IMR-90 (cell line): Measurements from ENCODE around the gene ILF2. TPM values are rescaled to one million over a fixed set of nuclear protein-coding genes. Genes with fewer than 3 reads are reported as not detected.

Experiments
- ATAC-seq: fragments of 200-7000 bp; cut with Tn5 transposase; 2 replicates; pipeline ENCODE4 v1.9.1; 2020; ENCODE audit warnings: low read depth, mild to moderate bottlenecking, moderate library complexity
- BruUV-seq: library from RNA; stranded (reverse); fragments of 400-500 nt; replicated peaks from 2 replicates; lab custom pipeline; 2021; lab: Mats Ljungman, UMichigan
- CTCF ChIA-PET: fragments of 300-600 bp; formaldehyde crosslinking; extraction: SDS; loops from one replicate; lab custom pipeline; 2021; ENCODE audit warnings: antibody characterized with exemption; lab: Yijun Ruan, JAX
- POLR2A ChIA-PET: fragments of 300-600 bp; sonication (Branson Sonifier 250); formaldehyde crosslinking; loops from one replicate; lab custom pipeline; 2022; ENCODE audit warnings: antibody characterized with exemption; ENCODE audit not compliant: unreplicated experiment; lab: Charles Lee
- DNase-seq: peaks from one replicate; pipeline ENCODE4 v3.0.0; 2013
- H2AFZ ChIP-seq: replicated peaks from 2 replicates; pipeline ENCODE3; 2013; ENCODE audit warnings: low read length, mild to moderate bottlenecking; ENCODE audit not compliant: poor library complexity
- H2AK5ac ChIP-seq: 2 replicates; pipeline ENCODE4 v1.6.1; 2013; ENCODE audit warnings: low read depth, low read length, inconsistent platforms
- H2AK9ac ChIP-seq: replicated peaks from 2 replicates; pipeline ENCODE3; 2013; ENCODE audit warnings: mild to moderate bottlenecking, low read depth, low read length, moderate library complexity; ENCODE audit not compliant: poor library complexity
- H2BK120ac ChIP-seq: 2 replicates; pipeline ENCODE4 v1.6.1; 2013; ENCODE audit warnings: low read depth, low read length, inconsistent platforms
- H2BK15ac ChIP-seq: 3 replicates; pipeline ENCODE4 v1.6.1; 2013; ENCODE audit warnings: low read depth, low read length, inconsistent platforms
- H2BK20ac ChIP-seq: 2 replicates; pipeline ENCODE4 v1.6.1; 2013; ENCODE audit warnings: low read depth, mild to moderate bottlenecking, inconsistent platforms, low read length, moderate library complexity
- H2BK5ac ChIP-seq: 2 replicates; pipeline ENCODE4 v1.6.1; 2013; ENCODE audit warnings: mild to moderate bottlenecking, low read depth, low read length, inconsistent platforms; ENCODE audit not compliant: poor library complexity, severe bottlenecking
- H3K14ac ChIP-seq: replicated peaks from 2 replicates; pipeline ENCODE4 v1.6.1; 2013; ENCODE audit warnings: low read depth, low read length, inconsistent platforms
- H3K18ac ChIP-seq: 2 replicates; pipeline ENCODE4 v1.6.1; 2013; ENCODE audit warnings: low read depth, low read length, control low read depth
- H3K23ac ChIP-seq: 2 replicates; pipeline ENCODE4 v1.6.1; 2013; ENCODE audit warnings: low read depth, low read length, inconsistent platforms
- H3K27ac ChIP-seq: 2 replicates; pipeline ENCODE4 v1.5.1; 2013; ENCODE audit warnings: mild to moderate bottlenecking, control low read depth, low read length; ENCODE audit not compliant: insufficient read depth
- H3K27me3 ChIP-seq: 2 replicates; pipeline ENCODE4 v1.6.1; 2013; ENCODE audit warnings: low read length; ENCODE audit not compliant: control insufficient read depth, insufficient read depth
- H3K36me3 ChIP-seq: 2 replicates; pipeline ENCODE4 v1.6.1; 2013; ENCODE audit warnings: low read length, mixed read lengths; ENCODE audit not compliant: control insufficient read depth, insufficient read depth
- H3K4ac ChIP-seq: 2 replicates; pipeline ENCODE4 v1.6.1; 2013; ENCODE audit warnings: low read depth, low read length, inconsistent platforms
- H3K4me1 ChIP-seq: 2 replicates; pipeline ENCODE4 v1.6.1; 2013; ENCODE audit warnings: low read length, mixed read lengths; ENCODE audit not compliant: control insufficient read depth, insufficient read depth
- H3K4me2 ChIP-seq: 2 replicates; pipeline ENCODE4 v1.6.1; 2013; ENCODE audit warnings: low read depth, mild to moderate bottlenecking, control low read depth, low read length, moderate library complexity
- H3K4me3 ChIP-seq: 2 replicates; pipeline ENCODE4 v1.5.1; 2013; ENCODE audit warnings: low read depth, mild to moderate bottlenecking, control low read depth, low read length, moderate library complexity; ENCODE audit not compliant: insufficient read depth
- H3K56ac ChIP-seq: 2 replicates; pipeline ENCODE4 v1.6.1; 2013; ENCODE audit warnings: low read length, inconsistent platforms; ENCODE audit not compliant: insufficient read depth; ENCODE audit errors: extremely low read depth
- H3K79me1 ChIP-seq, 2 experiments: 2 replicates each; pipeline ENCODE4 v1.6.1; 2013; ENCODE audit warnings: low read length in 2 of 2, inconsistent platforms in 1 of 2, low read depth in 1 of 2
- H3K9ac ChIP-seq: 2 replicates; pipeline ENCODE4 v1.6.1; 2013; ENCODE audit warnings: low read depth, low read length, control low read depth
- H3K9me1 ChIP-seq: 2 replicates; pipeline ENCODE4 v1.6.1; 2013; ENCODE audit warnings: low read length, inconsistent platforms; ENCODE audit not compliant: insufficient read depth
- H3K9me3 ChIP-seq: 2 replicates; pipeline ENCODE4 v1.6.1; 2013; ENCODE audit warnings: low read length; ENCODE audit not compliant: control insufficient read depth, insufficient read depth
- H4K20me1 ChIP-seq: 2 replicates; pipeline ENCODE4 v1.6.1; 2013; ENCODE audit warnings: low read length, inconsistent platforms; ENCODE audit not compliant: insufficient read depth
- H4K5ac ChIP-seq: 2 replicates; pipeline ENCODE4 v1.6.1; 2013; ENCODE audit warnings: mild to moderate bottlenecking, low read depth, low read length, control low read depth
- H4K8ac ChIP-seq, 2 experiments: 2 replicates each; pipeline ENCODE4 v1.6.1; 2013; ENCODE audit warnings: low read depth in 2 of 2, low read length in 2 of 2, control low read depth in 1 of 2, inconsistent platforms in 1 of 2
- H4K91ac ChIP-seq: 2 replicates; pipeline ENCODE4 v1.6.1; 2013; ENCODE audit warnings: low read depth, low read length, inconsistent platforms; ENCODE audit not compliant: insufficient read depth
- BHLHE40 ChIP-seq: fragments of 150-350 bp; IDR thresholded peaks from 2 replicates; pipeline ENCODE4 v1.6.1; 2016; ENCODE audit warnings: mild to moderate bottlenecking, low read depth, low read length
- CEBPB ChIP-seq: IDR thresholded peaks from 2 replicates; pipeline ENCODE4 v1.6.1; 2012; ENCODE audit warnings: low read depth, low read length, improper control_type of control experiment
- CHD1 ChIP-seq: IDR thresholded peaks from 2 replicates; pipeline ENCODE4 v1.6.1; 2012; ENCODE audit warnings: low read depth, low read length, improper control_type of control experiment
- CTCF ChIP-seq: conservative IDR thresholded peaks from 2 replicates; pipeline ENCODE4 v1.5.1; 2012; ENCODE audit warnings: mild to moderate bottlenecking, low read depth, low read length, improper control_type of control experiment
- ELK1 ChIP-seq: fragments of 150-350 bp; IDR thresholded peaks from 2 replicates; pipeline ENCODE4 v1.6.1; 2016; ENCODE audit warnings: low read depth, mild to moderate bottlenecking, low read length, moderate library complexity, borderline replicate concordance
- FOS ChIP-seq: fragments of 150-350 bp; IDR thresholded peaks from 2 replicates; pipeline ENCODE4 v1.6.1; 2016; ENCODE audit warnings: low read depth, low read length
- MAFK ChIP-seq: IDR thresholded peaks from 2 replicates; pipeline ENCODE4 v1.6.1; 2012; ENCODE audit warnings: low read depth, low read length, improper control_type of control experiment
- MAZ ChIP-seq: IDR thresholded peaks from 2 replicates; pipeline ENCODE4 v1.6.1; 2012; ENCODE audit warnings: low read depth, mild to moderate bottlenecking, low read length, improper control_type of control experiment, moderate library complexity, borderline replicate concordance
- MXI1 ChIP-seq: IDR thresholded peaks from 2 replicates; pipeline ENCODE4 v1.6.1; 2012; ENCODE audit warnings: low read depth, mild to moderate bottlenecking, low read length, moderate library complexity, borderline replicate concordance
- NFE2L2 ChIP-seq: fragments of 150-350 bp; IDR thresholded peaks from 2 replicates; pipeline ENCODE4 v1.6.1; 2016; ENCODE audit warnings: low read depth, mild to moderate bottlenecking, low read length
- POLR2A ChIP-seq: IDR thresholded peaks from 2 replicates; pipeline ENCODE4 v1.6.1; 2012; ENCODE audit warnings: mild to moderate bottlenecking, low read depth, low read length
- RAD21 ChIP-seq: IDR thresholded peaks from 2 replicates; pipeline ENCODE4 v1.6.1; 2012; ENCODE audit warnings: low read length, improper control_type of control experiment
- RCOR1 ChIP-seq: IDR thresholded peaks from 2 replicates; pipeline ENCODE4 v1.6.1; 2012; ENCODE audit warnings: mild to moderate bottlenecking, low read length, improper control_type of control experiment; ENCODE audit not compliant: insufficient replicate concordance
- RFX5 ChIP-seq: IDR thresholded peaks from 2 replicates; pipeline ENCODE4 v1.8.0; 2012; ENCODE audit warnings: low read depth, mild to moderate bottlenecking, low read length, moderate library complexity
- SMC3 ChIP-seq: fragments of 150-350 bp; IDR thresholded peaks from 2 replicates; pipeline ENCODE4 v1.6.1; 2016; ENCODE audit warnings: low read depth, mild to moderate bottlenecking, antibody characterized with exemption, low read length, moderate library complexity
- USF2 ChIP-seq: fragments of 150-350 bp; IDR thresholded peaks from 2 replicates; pipeline ENCODE4 v1.6.1; 2017; ENCODE audit warnings: mild to moderate bottlenecking, antibody characterized with exemption, low read length, low read depth
- WGBS, 2 experiments: methylation state at CpG; one replicate each; pipeline versions ENCODE4 v1.1.5 to v1.1.7; 2013; ENCODE audit warnings: missing lambda C conversion rate in 2 of 2; ENCODE audit not compliant: insufficient read length in 1 of 2; ENCODE audit errors: extremely low coverage in 2 of 2; 5-methylcytosine and 5-hydroxymethylcytosine counted together
- dilution Hi-C: fragments of 300-500 bp; cut with HindIII; formaldehyde crosslinking; loops from one replicate; pipeline ENCODE4 v1.14.3; 2018; ENCODE audit warnings: low sequenced_read_pairs; ENCODE audit not compliant: unreplicated experiment
- in situ Hi-C: fragments of 300-500 bp; cut with MboI; formaldehyde crosslinking; loops from 3 replicates; pipeline ENCODE4 v1.14.3; 2019; ENCODE audit warnings: low sequenced_read_pairs, inconsistent platforms, mixed read lengths
- intact Hi-C: fragments of 100-400 bp; cut with micrococcal nuclease; formaldehyde crosslinking; loops from 2 replicates; pipeline ENCODE4 v1.10.0; 2022
- polyA plus RNA-seq, 3 experiments: library from polyadenylated mRNA; depleted of rRNA; stranded (reverse); fragments of >200 nt; gene quantifications; 2 replicates each; pipeline ENCODE4 v1.2.3, GENCODE V29; 2012; ENCODE audit warnings: low replicate concordance in 1 of 3
- total RNA-seq: library from RNA; depleted of rRNA; stranded (reverse); fragments of >200 nt; gene quantifications from 2 replicates; pipeline ENCODE4 v1.2.3, GENCODE V29; 2012

The ILF2 gene
- total and polyA plus RNA-seq, 2 of the 4 experiments (the other 2 are of a cell fraction), result 273 to 504 TPM

GRCh38 chr1:153640861-153641260, 29.9 kb downstream of the ILF2 start:
- H2AK9ac ChIP-seq, result no peak overlapping the region
- no peak overlapping the region for H3K27ac ChIP-seq
- no peak overlapping the region for H3K18ac ChIP-seq
- POLR2A ChIA-PET, result no interaction called here
- no peak overlapping the region for H2BK15ac ChIP-seq
- H4K5ac ChIP-seq, result no peak overlapping the region
- no peak overlapping the region for H3K4ac ChIP-seq
- no peak overlapping the region for H2BK5ac ChIP-seq
- H2BK120ac ChIP-seq, result no peak overlapping the region
- no peak overlapping the region for H3K14ac ChIP-seq
- H3K4me1 ChIP-seq, result no peaks in the 10 kb centered on the region; the same call in 1 of the 2 replicates
- no TSS peak for BruUV-seq
- TF ChIP-seq USF2, result no peak
- no peak for TF ChIP-seq MAFK
- no peak for TF ChIP-seq NFE2L2
- no peak for TF ChIP-seq FOS
- TF ChIP-seq CTCF, result no peak
- TF ChIP-seq RAD21, result no peak
- TF ChIP-seq MXI1, result no peak
- no peak for TF ChIP-seq CHD1
- no peak for TF ChIP-seq RFX5
- TF ChIP-seq BHLHE40, result no peak
- no peak for TF ChIP-seq POLR2A
- TF ChIP-seq RCOR1, result no peak
- no peak for TF ChIP-seq ELK1
- TF ChIP-seq MAZ, result no peak
- no peak for TF ChIP-seq CEBPB
- no peak for TF ChIP-seq SMC3
- H3K27me3 ChIP-seq, result no peaks in the 10 kb centered on the region
- intact Hi-C loops (no loop called here), dilution Hi-C loops (no loop called here), in situ Hi-C loops (loop anchor here (10.0 kb wide), 1 partner anchor 126 kb away; no protein-coding TSS in a partner anchor)
- H3K4me3 ChIP-seq, result no peak overlapping the region
- H3K23ac ChIP-seq, result peak overlapping the region; percentile 25; the same call in 1 of the 2 replicates
- no peak overlapping the region for H2AFZ ChIP-seq
- WGBS, 2 experiments, result no CpG with 5 or more reads among the region's 6 CpGs
- H2AK5ac ChIP-seq, result no peak overlapping the region
- H3K36me3 ChIP-seq, result peaks cover 67% of the 10 kb centered on the region
- no peak for DNase-seq
- H2BK20ac ChIP-seq, result no peak overlapping the region
- CTCF ChIA-PET, result interaction anchor here (1.1 kb wide), 1 partner anchor 68 kb away, joined by 3 read pairs; no protein-coding TSS in a partner anchor
- peaks cover 21% of the 10 kb centered on the region for H4K20me1 ChIP-seq
- ATAC-seq, result no peak
- H3K79me1 ChIP-seq, result peaks cover 43 to 84% of the 10 kb centered on the region in 2 experiments
- no peak overlapping the region for H3K4me2 ChIP-seq
- H4K91ac ChIP-seq, result no peak overlapping the region
- H3K56ac ChIP-seq, result no peak overlapping the region
- 0 out of 2 replicates have a peak, but pooled peaks cover 5% of the 10 kb centered on the region for H3K9me1 ChIP-seq
- H4K8ac ChIP-seq, result no peak overlapping the region
- no peak overlapping the region for H3K9ac ChIP-seq
- H3K9me3 ChIP-seq, result no peaks in the 10 kb centered on the region
